ENCODE data around the gene EHMT1.
"Not testable (repeated sequence)": the region's sequence is repeated elsewhere in the genome, so short reads cannot be mapped to it uniquely, and the experiment has no call there.

The EHMT1 gene

GRCh38 chr9:137614631-137615386, 4.0 kb upstream of the EHMT1 start:
- DNase-seq (ENCODE audit: low read depth in 3 of 3, low spot score in 1 of 3), result no peak

GRCh38 chr9:137615387-137615871, 3.4 kb upstream of the EHMT1 start:
- DNase-seq (ENCODE audit: low read depth in 3 of 3, low spot score in 1 of 3), result no peak

- DNase-seq (ENCODE audit: low read depth in 3 of 3, low spot score in 1 of 3), result no peak
Measured at GRCh38 chr9:137619240-137620047, 639 bp downstream of the EHMT1 start.

- DNase-seq (ENCODE audit: low read depth in 3 of 3, low spot score in 1 of 3), result no peak
Measured at GRCh38 chr9:137620048-137620405, 1.2 kb downstream of the EHMT1 start.

- DNase-seq (ENCODE audit: low read depth in 3 of 3, low spot score in 1 of 3), result no peak
Measured at GRCh38 chr9:137620581-137620980, 1.8 kb downstream of the EHMT1 start.

- no peak for DNase-seq (ENCODE audit: low read depth in 3 of 3, low spot score in 1 of 3)
Measured at GRCh38 chr9:137621131-137621757, 2.4 kb downstream of the EHMT1 start.

- not testable (repeated sequence) for DNase-seq (ENCODE audit: low read depth in 3 of 3, low spot score in 1 of 3)
Measured at GRCh38 chr9:137622211-137622610, 3.4 kb downstream of the EHMT1 start.

GRCh38 chr9:137626464-137626863, 7.7 kb downstream of the EHMT1 start:
- no peak for DNase-seq (ENCODE audit: low read depth in 3 of 3, low spot score in 1 of 3)

GRCh38 chr9:137627406-137627805, 8.6 kb downstream of the EHMT1 start:
- not testable (repeated sequence) for DNase-seq (ENCODE audit: low read depth in 3 of 3, low spot score in 1 of 3)

GRCh38 chr9:137630126-137630525, 11.3 kb downstream of the EHMT1 start:
- no peak for DNase-seq (ENCODE audit: low read depth in 3 of 3, low spot score in 1 of 3)

- DNase-seq (ENCODE audit: low read depth in 3 of 3, low spot score in 1 of 3), result no peak
Measured at GRCh38 chr9:137630679-137631078, 11.9 kb downstream of the EHMT1 start.

- no peak for DNase-seq (ENCODE audit: low read depth in 3 of 3, low spot score in 1 of 3)
Measured at GRCh38 chr9:137631345-137632229, 12.8 kb downstream of the EHMT1 start.

GRCh38 chr9:137632230-137633161, 13.7 kb downstream of the EHMT1 start:
- DNase-seq (ENCODE audit: low read depth in 3 of 3, low spot score in 1 of 3), result no peak

- DNase-seq (ENCODE audit: low read depth in 3 of 3, low spot score in 1 of 3), result no peak
Measured at GRCh38 chr9:137634016-137634415, 15.2 kb downstream of the EHMT1 start.

- DNase-seq (ENCODE audit: low read depth in 3 of 3, low spot score in 1 of 3), result no peak
Measured at GRCh38 chr9:137638680-137639079, 19.9 kb downstream of the EHMT1 start.

GRCh38 chr9:137639303-137640051, 20.7 kb downstream of the EHMT1 start:
- DNase-seq (ENCODE audit: low read depth in 3 of 3, low spot score in 1 of 3), result no peak

- no peak for DNase-seq (ENCODE audit: low read depth in 3 of 3, low spot score in 1 of 3)
Measured at GRCh38 chr9:137640862-137641261, 22.1 kb downstream of the EHMT1 start.

GRCh38 chr9:137642118-137642601, 23.4 kb downstream of the EHMT1 start:
- no peak for DNase-seq (ENCODE audit: low read depth in 3 of 3, low spot score in 1 of 3)

- DNase-seq (ENCODE audit: low read depth in 3 of 3, low spot score in 1 of 3), result no peak
Measured at GRCh38 chr9:137642892-137643291, 24.1 kb downstream of the EHMT1 start.
